Raji (cell line): Measurements from ENCODE around the gene REN.

Source experiments
- POLR2A ChIP-seq: IDR thresholded peaks from 2 replicates; pipeline ENCODE4 v1.6.1; 2011; ENCODE audit warnings: low read depth, low read length, control low read depth; ENCODE audit not compliant: insufficient read depth

The REN gene

GRCh38 chr1:204196068-204196795, 30.1 kb upstream of the REN start, which contains the start of gene KISS1:
Gene KISS1, minus strand, starts transcription at chr1:204196491. Its CDS starts 3,615 bp downstream, at chr1:204192876.
- TF ChIP-seq POLR2A: no peak

- TF ChIP-seq POLR2A: no peak
Measured at GRCh38 chr1:204194771-204195170, 28.6 kb upstream of the REN start.

- TF ChIP-seq POLR2A: no peak
Measured at GRCh38 chr1:204194080-204194479, 27.9 kb upstream of the REN start.

- no peak for TF ChIP-seq POLR2A
Measured at GRCh38 chr1:204192589-204193352, 26.6 kb upstream of the REN start.

GRCh38 chr1:204192046-204192445, 25.9 kb upstream of the REN start:
- no peak for TF ChIP-seq POLR2A

GRCh38 chr1:204191456-204191855, 25.3 kb upstream of the REN start:
- TF ChIP-seq POLR2A: no peak

GRCh38 chr1:204190212-204191211, 24.4 kb upstream of the REN start:
- no peak for TF ChIP-seq POLR2A

- no peak for TF ChIP-seq POLR2A
Measured at GRCh38 chr1:204188959-204189639, 23.0 kb upstream of the REN start.

GRCh38 chr1:204186597-204186996, 20.5 kb upstream of the REN start:
- TF ChIP-seq POLR2A: no peak

GRCh38 chr1:204181116-204181515, 15.0 kb upstream of the REN start:
- TF ChIP-seq POLR2A: no peak

- TF ChIP-seq POLR2A: no peak
Measured at GRCh38 chr1:204180133-204180532, 14.0 kb upstream of the REN start.

GRCh38 chr1:204178487-204179281, 12.5 kb upstream of the REN start:
- TF ChIP-seq POLR2A: no peak

- no peak for TF ChIP-seq POLR2A
Measured at GRCh38 chr1:204177133-204177532, 11.0 kb upstream of the REN start.

- no peak for TF ChIP-seq POLR2A
Measured at GRCh38 chr1:204176049-204176448, 9.9 kb upstream of the REN start.
